ENCODE data around the gene TBC1D12. TPM values are rescaled to one million over a fixed set of nuclear protein-coding genes. Genes with fewer than 3 reads are reported as not detected.
"Not testable (repeated sequence)": the region's sequence is repeated elsewhere in the genome, so short reads cannot be mapped to it uniquely, and the experiment has no call there.

The TBC1D12 gene
- total RNA-seq, 2 experiments from 2014 or later: 0.20 TPM

GRCh38 chr10:94521276-94522250 lies 119.2 kb downstream of the TBC1D12 start:
- intact Hi-C loops (cut with micrococcal nuclease): no loop called here
- no peak overlapping the region for H3K4me3 Mint-ChIP-seq
- H3K9me3 Mint-ChIP-seq: no peaks in the 10 kb centered on the region
- CTCF ChIA-PET: no interaction called here
- DNase-seq: no peak
- peaks cover 3% of the 10 kb centered on the region for H3K27me3 Mint-ChIP-seq
- ATAC-seq: no peak
- no peak overlapping the region for H3K27ac Mint-ChIP-seq
- H3K36me3 Mint-ChIP-seq (ENCODE audit: low read depth): no peaks in the 10 kb centered on the region
- no peak for TF ChIP-seq CTCF (IDR thresholded peaks at IDR 0.05)
- POLR2A ChIA-PET: no interaction called here
- H3K4me1 Mint-ChIP-seq (ENCODE audit: low read depth): no peaks in the 10 kb centered on the region

- DNase-seq (no peak), ATAC-seq (no peak)
- Mint-ChIP-seq H3K27me3 (peaks cover 10% of the 10 kb centered on the region), H3K4me3 (no peak overlapping the region), H3K9me3 (no peaks in the 10 kb centered on the region), H3K36me3 (ENCODE audit: low read depth) (no peaks in the 10 kb centered on the region), H3K4me1 (ENCODE audit: low read depth) (no peaks in the 10 kb centered on the region), H3K27ac (no peak overlapping the region)
- no peak for TF ChIP-seq CTCF (IDR thresholded peaks at IDR 0.05)
- intact Hi-C loops (cut with micrococcal nuclease): no loop called here
- ChIA-PET CTCF (no interaction called here), POLR2A (no interaction called here)
Measured at GRCh38 chr10:94524146-94524545, 121.8 kb downstream of the TBC1D12 start.

GRCh38 chr10:94524711-94525110 lies 122.4 kb downstream of the TBC1D12 start:
- H3K27ac Mint-ChIP-seq: no peak overlapping the region
- H3K36me3 Mint-ChIP-seq (ENCODE audit: low read depth): no peaks in the 10 kb centered on the region
- CTCF ChIA-PET: no interaction called here
- ATAC-seq: no peak
- peaks cover 9% of the 10 kb centered on the region for H3K27me3 Mint-ChIP-seq
- POLR2A ChIA-PET: no interaction called here
- H3K9me3 Mint-ChIP-seq: no peaks in the 10 kb centered on the region
- no peak for DNase-seq
- intact Hi-C loops (cut with micrococcal nuclease): no loop called here
- TF ChIP-seq CTCF (IDR thresholded peaks at IDR 0.05): no peak
- no peaks in the 10 kb centered on the region for H3K4me1 Mint-ChIP-seq (ENCODE audit: low read depth)
- no peak overlapping the region for H3K4me3 Mint-ChIP-seq

GRCh38 chr10:94531550-94531949 lies 129.2 kb downstream of the TBC1D12 start:
- H3K36me3 Mint-ChIP-seq (ENCODE audit: low read depth); intact Hi-C loops (cut with micrococcal nuclease); H3K4me3 Mint-ChIP-seq; H3K27ac Mint-ChIP-seq; H3K4me1 Mint-ChIP-seq (ENCODE audit: low read depth); POLR2A ChIA-PET; DNase-seq; H3K9me3 Mint-ChIP-seq; ATAC-seq; CTCF ChIA-PET: not testable (repeated sequence)
- H3K27me3 Mint-ChIP-seq: peaks cover 15% of the 10 kb centered on the region

- Mint-ChIP-seq H3K4me1 (ENCODE audit: low read depth) (no peaks in the 10 kb centered on the region), H3K9me3 (no peaks in the 10 kb centered on the region), H3K27me3 (peaks cover 11% of the 10 kb centered on the region), H3K36me3 (ENCODE audit: low read depth) (no peaks in the 10 kb centered on the region), H3K4me3 (no peak overlapping the region), H3K27ac (no peak overlapping the region)
- TF ChIP-seq CTCF (IDR thresholded peaks at IDR 0.05): no peak
- POLR2A ChIA-PET: interaction anchor here (0.5 kb wide), 1 partner anchor 171 kb away, joined by 3 read pairs; no protein-coding TSS in a partner anchor
- CTCF ChIA-PET: no interaction called here
- ATAC-seq (no peak), DNase-seq (no peak)
- intact Hi-C loops (cut with micrococcal nuclease): no loop called here
Measured at GRCh38 chr10:94533027-94533426, 130.7 kb downstream of the TBC1D12 start.

- H3K9me3 Mint-ChIP-seq; intact Hi-C loops (cut with micrococcal nuclease); CTCF ChIA-PET; POLR2A ChIA-PET; DNase-seq; H3K27me3 Mint-ChIP-seq; ATAC-seq; H3K4me3 Mint-ChIP-seq; H3K27ac Mint-ChIP-seq: not testable (repeated sequence)
- Mint-ChIP-seq H3K4me1 (ENCODE audit: low read depth) (peaks cover 11% of the 10 kb centered on the region), H3K36me3 (ENCODE audit: low read depth) (peaks cover 16% of the 10 kb centered on the region)
Measured at GRCh38 chr10:94542282-94542681, 139.9 kb downstream of the TBC1D12 start.

Measured in activated CD8-positive, alpha-beta T cell treated with anti-CD3 and anti-CD28 coated beads for 36 hours (primary cell).